ENCODE measurements around the gene MYO16.

- TF ChIP-seq CTCF (conservative IDR thresholded peaks at IDR 0.05; ENCODE audit: low read depth, low read length) (no peak; the same call in 1 of the 2 replicates), EZH2 (IDR thresholded peaks at IDR 0.05; ENCODE audit: borderline replicate concordance, low read depth, low read length, poor library complexity, severe bottlenecking) (no peak)
Measured at GRCh38 chr13:109126178-109126577, 496.8 kb downstream of the MYO16 start.
